Measurements from ENCODE around the gene ADGRA1.
"Not testable (repeated sequence)": the region's sequence is repeated elsewhere in the genome, so short reads cannot be mapped to it uniquely, and the experiment has no call there.

Gene ADGRA1

DNA sequence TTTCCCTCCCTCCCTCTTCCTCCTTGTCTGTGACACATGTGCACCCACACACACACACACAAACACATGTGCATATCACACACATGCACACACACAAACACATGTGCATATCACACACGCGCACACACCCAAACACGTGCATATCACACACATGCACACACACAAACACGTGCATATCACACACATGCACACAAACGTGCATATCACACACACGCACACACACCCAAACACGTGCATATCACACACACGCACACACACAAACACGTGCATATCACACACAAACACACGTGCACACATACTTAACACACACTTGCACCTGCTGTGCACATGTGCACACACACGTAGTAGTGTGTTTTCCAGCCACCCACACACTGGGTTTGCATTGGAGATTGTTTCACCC, 42.9 kb downstream of the ADGRA1 start:
- no peak for DNase-seq

DNA sequence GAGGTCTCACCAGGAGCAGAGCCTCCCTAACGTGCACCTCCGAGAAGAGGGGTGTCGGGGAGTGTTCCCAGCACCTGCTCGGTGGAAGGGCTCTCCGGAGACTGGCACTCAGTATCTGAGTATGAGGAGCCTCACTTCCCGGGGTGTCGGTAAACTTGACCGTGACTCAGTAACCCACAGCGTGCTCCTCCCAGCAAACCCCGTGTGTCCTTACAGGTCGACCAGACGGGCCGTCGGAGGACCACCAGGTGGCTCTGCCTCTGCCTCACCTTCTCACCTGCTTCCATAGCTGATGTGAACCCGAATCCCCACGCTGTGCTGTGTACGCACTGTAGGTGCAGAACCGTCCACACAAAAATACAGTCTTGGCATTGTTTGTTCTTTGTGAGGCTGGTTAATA, 43.3 kb downstream of the ADGRA1 start:
- DNase-seq: no peak

DNA sequence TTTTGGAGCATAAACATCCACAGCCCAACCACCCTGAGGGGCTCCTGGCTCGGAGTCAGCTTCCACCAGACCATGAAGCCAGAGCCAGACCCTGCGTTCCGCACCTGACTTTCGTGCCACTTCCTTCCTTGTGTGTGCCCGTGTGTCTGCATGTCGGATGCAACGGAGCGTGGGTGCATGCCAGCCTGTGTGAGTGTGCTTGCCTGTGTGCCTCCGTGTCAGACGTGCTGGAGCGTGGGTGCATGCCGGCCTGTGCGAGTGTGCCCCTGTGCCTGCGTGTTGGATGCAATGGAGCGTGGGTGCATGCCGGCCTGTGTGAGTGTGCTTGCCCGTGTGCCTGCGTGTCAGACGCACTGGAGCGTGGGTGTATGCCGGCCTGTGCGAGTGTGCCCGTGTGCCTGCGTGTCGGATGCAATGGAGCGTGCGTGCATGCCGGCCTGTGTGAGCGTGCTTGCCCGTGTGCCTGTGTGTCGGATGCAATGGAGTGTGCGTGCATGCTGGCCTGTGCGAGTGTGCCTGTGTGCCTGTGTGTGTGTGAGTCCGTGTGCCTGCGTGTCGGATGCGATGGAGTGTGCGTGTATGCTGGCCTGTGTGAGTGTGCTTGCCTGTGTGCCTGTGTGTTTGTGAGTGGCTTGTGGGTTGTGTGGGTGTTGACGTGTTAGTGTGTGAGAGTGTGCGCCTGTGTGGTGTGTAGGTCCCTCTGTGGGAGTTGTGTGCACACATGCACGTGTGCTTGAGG, 44.2 kb downstream of the ADGRA1 start:
- no peak for DNase-seq

DNA sequence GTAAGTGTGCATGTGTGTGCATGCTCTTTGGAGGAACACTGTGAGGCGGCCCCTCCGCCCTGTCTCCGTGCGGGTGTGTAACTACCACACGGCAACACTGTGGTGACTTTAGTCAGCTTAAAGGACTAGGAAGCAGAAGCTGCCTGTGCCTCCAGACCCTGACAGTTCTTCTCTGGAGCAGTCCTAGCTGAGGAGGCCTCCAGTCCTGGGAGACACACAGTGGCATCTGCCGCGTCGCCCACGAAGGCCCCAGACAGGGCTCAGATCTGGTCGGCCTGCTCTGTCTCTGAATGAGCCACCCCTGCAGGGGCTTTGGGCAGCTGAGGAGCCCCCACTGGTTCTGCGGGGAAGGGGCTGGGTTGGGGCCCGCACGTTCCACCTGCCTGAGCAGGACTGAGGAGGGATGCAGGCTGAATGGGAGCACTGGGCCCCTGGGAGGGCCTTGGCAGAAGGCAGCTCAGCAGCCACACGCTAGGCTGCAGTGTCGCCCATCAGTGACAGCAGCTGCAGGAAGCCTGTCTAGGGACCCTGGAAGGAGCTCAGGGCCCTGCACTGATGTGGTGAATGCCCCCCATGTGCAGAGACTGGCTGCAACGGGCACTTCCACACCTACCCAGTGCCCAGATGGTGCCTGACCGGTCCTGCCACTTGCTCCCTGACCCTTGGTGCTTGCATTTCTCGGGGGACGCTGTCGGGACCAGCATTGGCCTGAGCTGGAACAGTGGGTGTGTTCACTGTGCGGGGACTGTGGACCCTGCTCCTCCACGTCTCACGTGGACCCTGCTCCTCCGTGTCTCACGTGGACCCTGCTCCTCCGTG, 45.0 kb downstream of the ADGRA1 start:
- no peak for DNase-seq

DNA sequence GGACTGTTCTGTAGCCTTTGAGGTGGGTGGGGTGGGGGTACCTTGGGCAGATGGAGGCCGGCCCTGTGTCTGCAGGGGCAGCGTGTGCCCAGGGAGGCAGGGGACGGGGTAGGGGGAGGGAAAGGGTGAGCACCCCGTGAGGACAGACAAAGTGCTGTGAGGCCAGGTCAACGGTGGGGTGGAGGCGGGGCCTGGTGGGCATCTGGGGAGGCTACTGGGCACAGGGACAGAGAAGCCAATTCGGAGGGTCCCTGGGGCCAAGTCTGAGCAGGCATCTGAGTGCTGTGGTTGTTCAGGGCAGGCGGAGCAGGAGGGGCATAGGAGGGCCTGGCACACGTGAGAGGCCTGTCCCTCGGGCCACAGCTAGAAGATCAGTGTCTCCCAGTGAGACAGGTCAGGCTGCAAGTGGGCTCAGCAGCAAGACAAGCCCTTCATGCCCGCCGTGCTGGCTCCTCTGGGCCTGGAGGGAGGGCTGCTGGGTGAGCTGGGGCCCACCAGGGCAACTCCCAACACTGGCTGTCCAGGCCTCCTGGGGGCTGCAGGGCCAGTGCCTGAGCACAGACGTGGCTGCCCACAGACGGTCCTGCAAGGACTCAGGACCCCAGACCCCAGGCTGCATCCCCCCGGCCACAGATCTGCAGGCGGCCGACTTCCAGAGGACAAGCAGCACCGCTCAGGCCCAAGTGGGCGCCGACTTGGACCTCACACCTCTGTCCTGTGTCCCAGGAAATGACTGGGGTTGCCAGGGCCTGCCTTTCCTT, 45.9 kb downstream of the ADGRA1 start:
- no peak for DNase-seq

DNA sequence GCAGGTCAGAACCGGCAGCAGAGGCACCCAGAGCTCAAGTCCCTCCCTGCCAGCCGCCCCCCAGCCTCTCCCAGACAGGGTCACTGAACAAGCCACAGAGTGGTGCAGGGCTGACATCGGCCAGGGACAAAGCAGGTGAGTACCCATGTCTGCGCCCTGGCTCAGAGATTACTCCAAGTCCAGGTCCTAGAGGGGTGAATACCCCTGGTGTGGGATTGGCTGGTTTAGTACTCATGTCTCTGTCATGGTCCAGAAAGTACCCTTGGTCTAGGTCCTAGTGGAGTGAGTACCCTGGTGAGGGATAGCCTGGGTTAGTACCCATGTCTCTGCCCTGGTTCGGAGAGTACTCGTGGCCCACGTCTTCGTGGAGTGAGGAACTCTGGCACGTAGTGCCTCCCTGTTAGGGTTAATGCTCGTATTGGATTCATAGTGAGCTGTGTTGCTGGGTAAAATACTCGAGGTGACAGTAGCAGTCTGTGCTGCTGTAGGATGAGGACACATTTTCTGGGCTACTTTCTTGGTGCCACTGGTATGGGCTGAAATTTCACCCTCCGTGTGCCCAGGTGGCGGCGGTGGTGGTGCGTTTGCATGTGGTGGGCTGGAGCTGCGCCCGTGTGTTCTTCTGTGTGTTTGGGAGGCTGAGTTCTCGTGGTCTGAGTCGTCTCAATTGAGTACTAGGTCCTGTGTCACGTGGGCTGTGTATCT, 46.8 kb downstream of the ADGRA1 start:
- no peak for DNase-seq

DNA sequence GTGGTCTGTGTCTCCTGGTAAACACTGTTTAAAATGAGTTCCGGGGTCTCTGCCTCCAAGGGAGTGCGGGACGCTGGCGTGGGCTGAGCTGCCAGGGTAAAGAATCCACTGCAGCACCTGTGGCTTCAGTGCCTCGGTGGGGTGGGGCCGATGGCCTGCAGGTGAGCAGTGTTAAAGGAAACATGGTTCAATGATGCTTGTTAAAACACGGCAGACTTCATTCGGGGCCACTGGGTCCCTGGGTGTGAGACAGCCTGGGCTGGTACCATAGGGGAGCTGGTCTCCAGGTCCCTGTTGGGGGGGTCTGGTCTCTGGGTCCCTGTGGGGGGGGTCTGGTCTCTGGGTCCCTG, 47.4 kb downstream of the ADGRA1 start:
- no peak for DNase-seq

DNA sequence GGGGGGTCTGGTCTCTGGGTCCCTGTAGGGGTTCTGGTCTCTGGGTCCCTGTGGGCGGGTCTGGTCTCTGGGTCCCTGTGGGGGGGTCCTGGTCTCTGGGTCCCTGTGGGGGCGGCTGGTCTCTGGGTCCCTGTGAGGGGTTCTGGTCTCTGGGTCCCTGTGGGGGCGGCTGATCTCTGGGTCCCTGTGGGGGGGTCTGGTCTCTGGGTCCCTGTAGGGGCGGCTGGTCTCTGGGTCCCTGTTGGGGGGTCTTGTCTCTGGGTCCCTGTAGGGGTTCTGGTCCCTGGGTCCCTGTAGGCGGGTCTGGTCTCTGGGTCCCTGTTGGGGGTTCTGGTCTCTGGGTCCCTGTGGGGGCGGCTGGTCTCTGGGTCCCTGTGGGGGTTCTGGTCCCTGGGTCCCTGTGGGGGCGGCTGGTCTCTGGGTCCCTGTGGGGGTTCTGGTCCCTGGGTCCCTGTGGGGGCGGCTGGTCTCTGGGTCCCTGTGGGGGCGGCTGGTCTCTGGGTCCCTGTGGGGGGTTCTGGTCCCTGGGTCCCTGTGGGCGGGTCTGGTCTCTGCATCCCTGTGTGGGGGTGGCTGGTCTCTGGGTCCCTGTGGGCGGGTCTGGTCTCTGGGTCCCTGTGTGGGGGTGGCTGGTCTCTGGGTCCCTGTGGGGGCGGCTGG, 49.9 kb downstream of the ADGRA1 start:
- DNase-seq: not testable (repeated sequence)

DNA sequence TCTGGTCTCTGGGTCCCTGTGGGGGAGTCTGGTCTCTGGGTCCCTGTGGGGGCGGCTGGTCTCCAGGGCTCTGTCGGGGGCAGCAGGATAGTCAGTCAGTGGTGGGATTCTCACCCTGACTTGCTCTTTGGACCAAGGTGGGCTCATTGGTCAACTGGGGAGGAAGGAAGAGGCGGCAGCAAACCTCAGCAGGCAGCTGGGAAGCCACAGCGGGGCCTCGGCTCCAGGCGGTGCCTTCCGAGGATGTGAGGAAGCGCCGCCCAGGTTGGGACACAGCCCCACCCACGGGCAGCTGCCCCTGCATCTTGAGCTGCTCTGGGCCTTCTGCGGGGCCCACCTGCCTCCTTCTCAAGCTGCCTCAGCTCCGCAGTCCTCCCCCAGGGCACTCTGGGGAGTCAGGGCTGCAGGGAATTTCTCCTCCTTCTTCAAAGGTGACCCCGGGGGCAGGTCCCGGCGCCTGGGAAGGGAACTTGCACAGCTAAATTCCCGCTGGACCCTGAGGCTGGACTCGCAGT, 51.9 kb downstream of the ADGRA1 start:
- no peak for DNase-seq

DNA sequence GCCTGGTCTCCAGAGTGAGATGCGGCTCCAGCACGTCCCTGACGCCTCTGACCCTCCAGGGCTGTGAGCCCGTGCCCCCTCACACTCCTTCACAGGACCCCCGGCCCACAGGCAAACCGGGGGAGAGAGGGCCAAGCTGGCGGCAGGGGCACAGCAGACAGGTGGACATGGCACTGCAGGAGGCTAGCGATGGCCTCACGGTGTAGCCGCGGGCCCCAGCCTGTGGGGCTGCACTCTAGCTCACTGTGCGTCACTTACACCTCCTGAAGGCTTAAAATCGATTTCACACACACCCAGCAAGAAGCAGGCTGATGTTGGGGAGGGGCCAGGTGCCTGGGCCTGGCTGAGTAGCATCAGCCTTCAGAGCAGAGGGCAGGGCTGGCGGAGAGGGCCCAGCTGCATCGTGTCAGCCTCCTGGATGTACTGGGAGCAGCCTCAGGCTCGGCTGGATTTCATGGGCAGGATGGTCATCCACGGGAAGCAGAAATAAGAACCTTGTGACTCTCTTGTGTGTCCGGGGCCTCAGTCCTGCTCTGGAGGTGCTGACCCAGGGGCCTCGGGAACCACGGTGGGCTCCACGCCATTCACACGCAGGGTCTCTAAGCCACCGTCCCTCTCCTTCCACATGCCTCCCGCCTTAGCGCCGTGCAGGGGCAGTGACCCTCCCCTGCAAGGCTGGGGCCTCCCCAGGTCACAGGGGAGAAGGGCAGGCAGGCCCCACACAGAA, 52.9 kb downstream of the ADGRA1 start:
- no peak for DNase-seq

DNA sequence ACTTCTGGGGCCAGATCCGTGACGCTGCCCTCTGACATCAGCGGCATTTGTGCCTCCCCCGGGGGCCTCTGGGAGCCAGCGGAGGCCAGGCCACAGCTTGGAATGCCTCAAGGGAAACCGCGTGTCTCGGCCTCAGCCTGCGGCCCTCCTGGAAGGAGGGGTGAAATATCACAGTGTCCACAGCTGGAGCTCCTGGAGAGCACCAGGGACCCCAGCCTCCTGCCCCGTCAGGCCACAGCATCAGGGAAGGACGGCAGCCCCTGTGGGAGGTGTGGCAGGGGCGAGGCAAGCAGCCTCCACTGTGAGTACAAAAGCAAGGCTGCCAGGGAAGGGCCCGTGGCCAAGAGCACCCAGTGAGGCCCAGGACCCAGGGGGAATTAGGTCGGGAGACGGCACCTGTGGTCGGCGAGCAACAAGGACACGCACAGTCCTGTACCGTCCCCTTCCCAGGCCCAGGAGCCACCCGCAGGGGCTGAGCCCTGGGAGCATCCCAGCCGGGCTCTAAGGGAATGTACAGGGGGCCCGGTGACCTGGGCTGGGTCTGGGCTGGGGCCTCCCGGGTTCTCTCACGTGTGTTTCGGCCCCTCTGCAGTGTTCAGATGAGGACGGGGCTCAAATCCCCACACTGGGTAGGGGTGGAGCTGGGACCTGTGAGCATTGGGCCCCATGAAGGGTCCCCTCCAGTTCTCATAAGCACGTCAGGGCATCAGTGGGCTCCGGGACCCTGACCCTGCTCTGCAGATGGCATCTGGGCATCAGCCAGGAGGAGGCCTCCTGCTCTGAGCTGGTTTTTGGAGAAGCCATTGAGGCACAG, 53.6 kb downstream of the ADGRA1 start:
- DNase-seq: no peak

DNA sequence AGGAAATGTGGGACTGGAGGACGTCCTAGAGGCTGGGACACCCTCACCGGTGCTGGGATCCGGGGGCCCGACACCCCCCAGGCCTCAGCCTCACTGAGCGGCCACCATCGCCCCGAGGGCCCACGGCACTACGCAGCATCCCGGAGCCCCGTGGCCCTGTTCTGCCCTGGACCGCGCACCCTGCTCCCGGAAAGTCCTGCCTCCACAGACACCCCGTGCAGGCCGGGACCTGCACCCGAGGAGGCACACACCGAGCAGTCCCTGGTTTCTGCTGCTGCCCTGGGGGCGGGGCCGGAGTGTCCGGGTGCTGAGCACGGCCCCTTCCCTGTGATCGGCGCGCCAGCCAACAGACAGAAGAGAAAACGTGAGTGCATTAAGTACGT, 54.2 kb downstream of the ADGRA1 start:
- no peak for DNase-seq

DNA sequence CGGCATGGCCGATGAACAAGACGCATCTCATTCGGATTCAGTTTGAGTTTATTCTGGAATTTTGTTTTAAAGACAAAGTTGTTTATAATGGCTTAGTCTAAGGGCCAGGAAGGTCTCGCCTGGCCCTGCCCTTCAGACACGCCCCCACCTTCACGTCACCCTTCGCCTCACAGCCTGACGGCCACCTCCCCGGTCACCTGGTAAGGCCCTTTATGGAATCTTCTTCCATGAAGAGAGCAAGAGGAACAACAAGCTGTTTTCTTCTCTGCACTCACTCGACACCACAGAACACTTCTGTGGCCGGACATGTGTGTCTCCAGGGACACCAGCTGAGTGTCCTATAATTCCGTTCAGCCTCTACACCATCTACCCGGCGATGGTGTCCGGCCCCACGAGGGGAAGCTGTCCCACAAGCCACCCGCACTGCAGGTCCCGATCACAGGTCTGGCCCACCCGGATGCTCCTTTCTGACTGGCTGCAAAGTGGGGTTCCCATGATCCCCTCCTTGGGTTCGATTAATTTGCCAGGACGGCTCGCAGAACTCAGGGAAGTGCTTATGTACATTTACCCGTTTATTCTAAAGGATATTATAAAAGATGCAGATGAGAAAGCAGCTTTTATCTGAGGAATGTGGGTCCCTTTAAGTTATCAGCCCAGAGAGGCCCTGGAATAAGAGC, 54.9 kb downstream of the ADGRA1 start:
- DNase-seq: no peak

DNA sequence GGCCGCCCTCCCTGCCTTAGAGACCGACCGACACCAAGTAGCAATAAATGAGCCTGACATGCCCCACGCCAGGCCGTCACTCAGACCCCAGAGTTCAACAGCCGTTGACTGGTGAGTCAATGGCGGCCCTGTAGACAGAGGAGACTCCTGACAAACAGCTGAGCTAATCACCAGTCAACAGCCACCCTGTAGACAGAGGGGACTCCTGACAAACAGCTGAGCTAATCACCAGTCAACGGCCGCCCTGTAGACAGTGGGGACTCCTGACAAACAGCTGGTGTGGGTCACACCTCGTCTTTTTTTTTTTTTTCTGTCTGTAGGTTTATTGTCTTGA, 55.4 kb downstream of the ADGRA1 start:
- DNase-seq: no peak

DNA sequence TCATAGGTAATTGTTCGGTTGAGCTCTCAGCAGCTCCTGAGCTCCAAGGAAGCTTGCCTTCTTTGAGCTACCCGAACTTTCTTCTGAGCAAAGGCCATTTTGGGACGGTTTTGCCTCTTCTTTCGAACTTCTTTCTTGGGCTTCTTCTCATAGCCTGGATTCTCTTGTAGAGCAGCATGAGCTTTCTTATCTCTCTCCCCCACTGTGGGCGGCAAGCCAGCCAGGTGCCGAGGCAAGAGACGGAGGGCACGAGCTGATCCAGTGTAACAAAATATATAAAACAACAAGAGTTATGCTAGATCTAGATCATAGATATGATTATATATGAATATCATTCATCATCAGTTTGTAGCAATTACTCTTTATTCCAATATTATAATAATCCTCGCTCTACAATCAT, 55.8 kb downstream of the ADGRA1 start:
- no peak for DNase-seq

DNA sequence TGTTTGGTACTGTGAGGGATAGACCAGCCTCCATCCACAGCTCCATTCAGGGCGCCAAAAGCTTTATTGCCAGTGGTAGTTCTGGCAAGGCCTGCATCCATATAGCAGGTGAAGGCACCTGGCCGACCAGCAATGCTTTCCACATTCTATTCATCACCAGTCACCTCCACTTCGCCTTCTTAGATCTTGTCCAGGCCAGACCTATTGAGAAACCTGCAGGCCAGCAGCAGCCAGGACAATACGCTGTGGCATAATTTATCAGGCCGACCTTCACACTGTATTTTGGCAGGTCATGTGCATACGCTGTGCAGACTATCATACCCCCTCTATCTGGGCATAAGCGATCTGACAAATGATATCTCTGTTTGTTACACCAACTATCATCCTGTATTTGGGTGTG, 57.0 kb downstream of the ADGRA1 start:
- DNase-seq: no peak

DNA sequence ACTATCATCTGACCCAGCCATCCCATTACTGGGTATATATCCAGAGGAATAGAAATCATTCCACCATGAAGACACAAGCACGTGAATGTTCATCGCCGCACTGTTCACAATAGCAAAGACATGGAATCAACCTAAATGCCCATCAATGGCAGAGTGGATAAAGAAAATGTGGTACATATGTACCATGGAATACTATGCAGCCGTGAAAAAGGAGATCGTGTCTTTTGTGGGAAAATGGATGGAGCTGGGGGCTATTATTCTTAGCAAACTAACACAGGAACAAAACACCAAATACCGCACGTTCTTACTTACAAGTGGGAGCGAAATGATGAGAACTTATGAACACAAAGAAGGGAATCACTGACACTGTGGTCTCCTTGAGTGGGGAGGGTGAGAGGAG, 62.5 kb downstream of the ADGRA1 start:
- DNase-seq: no peak

DNA sequence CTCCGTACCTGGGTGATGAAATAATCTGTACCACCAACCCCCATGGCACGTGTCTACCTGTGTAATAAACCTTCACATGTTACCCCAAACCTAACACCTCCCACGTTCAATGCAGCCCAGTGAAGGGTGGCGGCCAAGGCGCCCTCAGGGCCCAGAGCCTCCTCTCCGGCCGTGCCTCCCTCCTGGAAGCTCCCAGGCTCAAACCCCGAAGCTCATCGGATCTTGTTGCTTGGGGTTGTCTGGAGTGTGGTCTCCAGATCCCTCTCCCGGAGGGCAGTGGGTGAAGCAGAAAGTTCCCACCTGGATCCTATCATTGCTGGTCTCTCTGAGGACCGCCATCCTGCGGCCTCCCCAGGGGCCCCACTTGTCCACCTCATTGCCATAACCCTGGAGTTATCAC, 62.9 kb downstream of the ADGRA1 start:
- DNase-seq: no peak

DNA sequence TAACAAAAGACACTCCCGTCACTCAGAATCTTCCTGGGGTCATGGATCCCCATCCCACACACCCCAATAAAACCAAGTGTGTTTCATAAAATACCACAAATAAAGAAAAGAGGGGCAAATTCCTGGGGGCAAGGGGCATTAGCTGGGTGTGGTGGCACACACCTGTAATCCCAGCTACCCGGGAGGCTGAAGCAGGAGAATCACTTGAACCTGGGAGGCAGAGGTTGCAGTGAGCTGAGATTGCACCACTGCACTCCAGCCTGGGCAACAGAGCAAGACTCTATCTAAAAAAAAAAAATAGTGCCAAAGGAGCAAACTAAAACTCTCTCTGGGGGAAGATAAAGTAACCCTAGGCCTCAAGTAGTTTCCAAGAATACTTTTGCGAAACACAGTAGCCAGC, 63.3 kb downstream of the ADGRA1 start:
- DNase-seq: not testable (repeated sequence)

DNA sequence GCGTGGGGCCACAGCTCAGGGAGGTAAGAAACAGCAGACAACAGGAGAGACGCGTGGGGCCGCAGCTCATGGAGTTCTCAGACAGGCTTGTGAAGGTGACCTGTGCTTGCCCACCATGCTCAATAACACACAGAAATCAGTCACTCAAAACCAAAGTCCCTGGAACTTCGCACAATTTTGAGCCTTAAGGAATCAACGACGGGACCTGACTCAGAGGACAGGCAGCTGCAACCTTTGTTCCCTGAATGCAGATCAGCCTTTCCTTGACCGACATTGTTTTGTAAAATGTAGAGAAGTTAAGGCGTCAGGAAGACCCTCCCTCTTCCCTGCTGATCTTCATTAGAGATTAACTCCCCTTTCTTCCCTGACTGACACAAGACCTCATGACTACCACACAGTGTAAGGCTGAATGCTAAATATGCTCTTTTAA, 63.8 kb downstream of the ADGRA1 start:
- no peak for DNase-seq
